NB4 (cell line): ENCODE results near the gene PDPN.
A peak's percentile ranks its signal among the peaks of the same experiment; 100 is the strongest.
"Not testable (repeated sequence)": the region's sequence is repeated elsewhere in the genome, so short reads cannot be mapped to it uniquely, and the experiment has no call there.

ENCODE experiments used
- DNase-seq: peaks from one replicate; pipeline ENCODE4 v3.0.0; 2010; ENCODE audit warnings: low read depth
- H3K4me3 ChIP-seq: one replicate; pipeline ENCODE4 v1.5.1; 2011; ENCODE audit warnings: mild to moderate bottlenecking, low read depth, low read length, moderate library complexity
- MYC ChIP-seq: IDR thresholded peaks from 2 replicates; pipeline ENCODE4 v1.6.1; 2011; ENCODE audit warnings: low read depth, low read length
- POLR2A ChIP-seq: IDR thresholded peaks from 2 replicates; pipeline ENCODE4 v1.6.1; 2011; ENCODE audit warnings: mild to moderate bottlenecking; ENCODE audit not compliant: insufficient read length; ENCODE audit errors: extremely low read depth
- TF ChIP-seq, protein P1 (sequence below): IDR thresholded peaks from 2 replicates; pipeline ENCODE4 v1.6.1; 2011; ENCODE audit warnings: low read depth, low read length
- TF ChIP-seq, protein P2 (sequence below): IDR thresholded peaks from one replicate; pipeline ENCODE4 v1.5.1; 2012; ENCODE audit warnings: low read depth, low read length

PDPN gene

DNA sequence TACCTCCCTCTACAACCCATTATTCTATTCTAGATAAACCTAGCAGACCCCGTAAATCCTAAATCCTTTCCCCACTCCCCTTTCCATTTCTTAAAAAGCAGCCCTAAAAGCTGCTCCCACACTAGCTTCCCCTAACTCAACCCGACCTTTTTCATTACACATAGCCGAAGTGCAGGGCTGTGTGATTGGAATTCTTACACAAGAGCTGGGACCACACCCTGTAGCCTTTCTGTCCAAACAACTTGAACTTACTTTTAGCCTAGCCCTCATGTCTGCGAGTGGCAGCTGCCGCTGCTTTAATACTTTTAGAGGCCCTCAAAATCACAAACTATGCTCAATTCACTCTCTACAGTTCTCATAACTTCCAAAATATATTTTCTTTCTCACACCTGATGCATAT lies 19.6 kb upstream of the PDPN start:
- no peak overlapping the region for H3K4me3 ChIP-seq
- DNase-seq, result no peak
- TF ChIP-seq, protein P1, sequence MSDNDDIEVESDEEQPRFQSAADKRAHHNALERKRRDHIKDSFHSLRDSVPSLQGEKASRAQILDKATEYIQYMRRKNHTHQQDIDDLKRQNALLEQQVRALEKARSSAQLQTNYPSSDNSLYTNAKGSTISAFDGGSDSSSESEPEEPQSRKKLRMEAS, result no peak
- no peak for TF ChIP-seq POLR2A
- TF ChIP-seq MYC, result no peak
- TF ChIP-seq, protein P2, sequence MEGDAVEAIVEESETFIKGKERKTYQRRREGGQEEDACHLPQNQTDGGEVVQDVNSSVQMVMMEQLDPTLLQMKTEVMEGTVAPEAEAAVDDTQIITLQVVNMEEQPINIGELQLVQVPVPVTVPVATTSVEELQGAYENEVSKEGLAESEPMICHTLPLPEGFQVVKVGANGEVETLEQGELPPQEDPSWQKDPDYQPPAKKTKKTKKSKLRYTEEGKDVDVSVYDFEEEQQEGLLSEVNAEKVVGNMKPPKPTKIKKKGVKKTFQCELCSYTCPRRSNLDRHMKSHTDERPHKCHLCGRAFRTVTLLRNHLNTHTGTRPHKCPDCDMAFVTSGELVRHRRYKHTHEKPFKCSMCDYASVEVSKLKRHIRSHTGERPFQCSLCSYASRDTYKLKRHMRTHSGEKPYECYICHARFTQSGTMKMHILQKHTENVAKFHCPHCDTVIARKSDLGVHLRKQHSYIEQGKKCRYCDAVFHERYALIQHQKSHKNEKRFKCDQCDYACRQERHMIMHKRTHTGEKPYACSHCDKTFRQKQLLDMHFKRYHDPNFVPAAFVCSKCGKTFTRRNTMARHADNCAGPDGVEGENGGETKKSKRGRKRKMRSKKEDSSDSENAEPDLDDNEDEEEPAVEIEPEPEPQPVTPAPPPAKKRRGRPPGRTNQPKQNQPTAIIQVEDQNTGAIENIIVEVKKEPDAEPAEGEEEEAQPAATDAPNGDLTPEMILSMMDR, result no peak

DNA sequence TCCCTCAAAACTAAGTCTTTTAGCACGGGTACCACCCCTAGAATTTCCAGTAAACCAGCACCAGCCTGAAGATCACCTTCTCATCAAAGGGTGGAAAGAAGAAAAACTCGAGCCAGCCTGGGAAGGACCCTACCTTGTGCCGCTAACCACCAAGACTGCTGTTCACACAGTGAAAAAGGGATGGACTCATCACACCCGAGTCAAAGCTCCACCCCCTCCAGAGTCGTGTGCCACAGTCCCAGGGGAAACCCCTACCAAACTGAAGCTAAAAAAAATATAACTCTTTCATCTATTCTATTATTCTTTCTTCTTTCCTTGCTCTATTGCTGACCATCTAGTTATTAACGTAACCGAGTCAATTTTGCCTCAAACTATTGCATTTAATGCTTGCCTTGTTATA lies 13.2 kb upstream of the PDPN start:
- not testable (repeated sequence) for DNase-seq, H3K4me3 ChIP-seq

DNA sequence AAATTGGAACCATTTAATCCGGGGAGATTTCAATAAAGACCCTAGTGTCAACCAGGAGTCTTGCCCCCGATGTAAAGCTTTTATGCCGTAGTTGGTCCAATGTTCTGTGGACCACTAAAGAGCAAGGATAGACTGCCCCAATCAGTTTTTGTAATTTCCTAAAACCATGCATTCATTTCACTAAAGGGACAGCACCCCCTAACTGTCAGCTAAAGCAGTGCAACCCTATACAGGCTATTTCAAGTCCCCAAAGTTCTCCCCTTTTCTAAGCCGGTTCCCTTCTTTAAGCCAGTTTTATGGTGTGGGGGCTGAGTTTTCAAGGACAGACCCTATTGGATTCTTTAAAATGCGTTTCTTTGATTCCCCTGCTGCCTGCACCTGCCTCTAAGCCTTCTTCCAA lies 12.7 kb upstream of the PDPN start:
- no peak for DNase-seq
- no peak overlapping the region for H3K4me3 ChIP-seq
- TF ChIP-seq, protein P1, result no peak
- TF ChIP-seq, protein P2, result peak; percentile 34
- TF ChIP-seq POLR2A (no peak), MYC (no peak)

DNA sequence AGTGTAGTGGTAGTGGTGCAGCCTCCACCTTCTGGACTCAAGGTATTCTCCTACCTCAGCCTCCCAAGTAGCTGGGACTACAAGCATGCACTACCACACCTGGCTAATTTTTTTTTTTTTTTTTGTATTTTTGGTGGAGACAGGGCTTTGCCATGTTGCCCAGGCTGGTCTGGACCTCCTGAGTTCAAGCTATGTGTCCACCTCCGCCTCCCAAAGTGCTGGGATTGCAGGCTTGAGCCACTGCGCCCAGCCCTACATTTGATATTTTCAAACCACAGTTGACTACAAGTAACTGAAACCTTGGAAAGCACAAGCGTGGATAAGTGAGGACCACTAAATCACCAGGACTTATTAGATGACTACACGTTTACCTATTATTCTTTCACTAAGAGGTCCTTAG lies 10.0 kb upstream of the PDPN start:
- H3K4me3 ChIP-seq, result no peak overlapping the region
- TF ChIP-seq POLR2A, result no peak
- TF ChIP-seq, protein P1, result no peak
- TF ChIP-seq MYC, result no peak
- TF ChIP-seq, protein P2, result no peak
- DNase-seq, result no peak

DNA sequence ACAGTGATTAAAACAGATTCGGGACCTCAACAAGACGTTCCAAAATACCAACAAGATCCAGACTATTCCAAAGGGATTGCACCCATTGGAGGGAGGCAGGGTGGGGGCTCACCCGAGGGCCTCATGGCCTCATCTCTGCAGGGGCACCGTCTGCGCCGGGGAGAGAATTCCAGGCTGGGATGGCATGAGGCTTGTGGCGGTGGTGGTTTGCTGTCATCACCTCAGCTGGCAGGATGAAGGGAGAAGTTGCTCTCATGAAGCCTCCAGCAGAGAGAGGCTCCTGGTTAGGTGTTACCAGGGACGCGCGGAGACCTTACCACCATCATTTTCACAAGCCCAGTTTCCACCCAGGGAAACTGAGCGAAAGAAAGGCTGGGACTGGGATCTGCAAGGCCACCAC lies 6.7 kb upstream of the PDPN start:
- DNase-seq, result no peak
- TF ChIP-seq, protein P2, result no peak
- TF ChIP-seq, protein P1, result no peak
- no peak for TF ChIP-seq MYC
- TF ChIP-seq POLR2A, result no peak

DNA sequence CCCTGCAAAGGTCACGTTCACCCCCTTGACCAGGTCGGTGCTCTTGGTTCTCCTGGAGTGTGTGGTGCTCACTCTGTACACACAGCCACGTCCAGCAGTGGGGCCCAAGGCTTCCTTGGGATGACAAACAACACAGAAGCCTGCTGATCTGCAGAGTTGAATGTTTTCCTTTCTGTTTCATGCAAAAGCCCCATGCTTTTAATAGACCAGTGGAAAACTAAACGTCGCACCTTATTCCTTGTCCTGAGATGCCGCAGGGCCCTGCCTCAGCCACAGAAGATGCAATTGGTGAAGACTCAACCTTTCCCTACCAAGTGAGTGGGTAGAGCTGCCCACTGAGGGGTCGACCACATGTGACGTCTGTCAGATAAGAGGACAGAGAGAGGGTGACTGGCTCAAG lies 5.8 kb upstream of the PDPN start:
- DNase-seq, result no peak
- no peak for TF ChIP-seq POLR2A
- TF ChIP-seq, protein P1, result no peak
- no peak for TF ChIP-seq MYC
- TF ChIP-seq, protein P2, result no peak
- H3K4me3 ChIP-seq, result no peak overlapping the region

More for the DNA sequence above, 6.7 kb upstream of the PDPN start:
- H3K4me3 ChIP-seq, result no peak overlapping the region
